ENCODE data around the gene SYCP3.
A peak's percentile ranks its signal among the peaks of the same experiment; 100 is the strongest.
"Not testable (repeated sequence)": the region's sequence is repeated elsewhere in the genome, so short reads cannot be mapped to it uniquely, and the experiment has no call there.

Gene SYCP3

DNA sequence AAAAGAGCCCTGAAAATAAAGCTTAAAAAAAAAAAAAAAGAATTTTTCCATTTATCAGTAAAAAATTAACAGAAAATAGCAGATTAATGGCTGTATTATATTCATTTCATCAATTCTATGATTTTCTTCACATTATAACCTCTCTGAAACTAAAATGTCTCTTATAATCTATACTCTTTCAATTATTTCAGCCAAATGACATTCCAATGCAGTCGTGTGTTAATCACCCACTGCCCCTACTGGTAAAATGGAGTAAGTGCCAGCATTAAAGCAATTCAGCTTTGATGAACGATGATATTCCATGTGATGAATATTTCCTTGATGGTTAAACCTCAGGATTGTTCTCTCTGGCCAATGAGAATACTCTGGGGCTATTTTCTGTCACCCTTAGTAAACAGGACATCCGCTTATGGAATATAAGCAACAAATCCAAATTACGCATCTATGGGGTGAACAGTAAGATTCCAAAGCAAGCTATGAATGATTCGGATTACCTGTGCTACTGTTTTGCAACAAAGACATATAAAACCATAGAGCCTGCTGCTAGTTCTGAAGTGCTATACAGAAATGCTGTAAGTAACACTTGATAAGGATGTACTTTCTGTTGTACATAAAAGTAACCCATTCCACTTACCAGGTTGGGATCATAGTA is 20.3 kb upstream of the SYCP3 start:
- peak; percentile 34 for DNase-seq (ENCODE audit: low spot score)

DNA sequence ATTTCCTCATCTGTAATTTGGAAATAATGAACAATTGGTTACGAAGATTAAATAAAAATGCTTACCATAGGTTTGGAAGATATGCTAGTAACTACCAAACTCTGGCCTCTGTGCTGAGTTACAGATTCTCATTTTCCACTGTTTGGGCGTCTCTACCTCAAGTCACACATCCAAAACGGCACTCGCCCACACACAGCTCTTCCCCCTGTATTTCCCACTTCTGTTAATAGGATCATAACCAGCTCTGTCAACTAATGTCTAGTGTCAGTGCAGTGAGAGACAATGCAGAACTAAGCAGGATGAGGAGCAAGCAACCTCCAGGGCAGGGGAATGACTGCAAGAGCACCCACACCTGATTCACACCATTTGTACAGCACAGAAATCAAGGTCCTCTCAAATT is 10.9 kb upstream of the SYCP3 start:
- no peak for DNase-seq (ENCODE audit: low spot score)

DNA sequence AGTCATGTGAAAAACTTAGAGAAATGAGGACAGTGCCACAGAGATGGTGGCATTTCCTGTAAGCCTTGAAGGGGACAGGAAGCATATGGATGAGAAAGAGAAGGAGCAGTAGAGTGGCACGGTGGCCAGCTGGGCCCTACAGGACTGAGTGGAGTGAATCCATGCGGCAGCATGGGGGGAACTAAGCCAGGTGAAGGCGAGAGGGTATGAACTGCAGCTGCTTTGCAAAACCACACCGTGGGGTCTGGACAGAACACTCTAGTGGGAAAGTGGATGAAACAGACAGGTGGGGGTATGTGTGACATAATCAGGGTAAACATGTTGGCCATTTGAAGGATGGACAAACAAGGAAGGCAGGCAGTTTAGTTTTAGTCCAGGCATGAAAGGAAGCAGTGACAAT is 10.4 kb upstream of the SYCP3 start:
- no peak for DNase-seq (ENCODE audit: low spot score)

GRCh38 chr12:101748907-101749306 is 9.6 kb upstream of the SYCP3 start:
- no peak for DNase-seq (ENCODE audit: low spot score)

DNA sequence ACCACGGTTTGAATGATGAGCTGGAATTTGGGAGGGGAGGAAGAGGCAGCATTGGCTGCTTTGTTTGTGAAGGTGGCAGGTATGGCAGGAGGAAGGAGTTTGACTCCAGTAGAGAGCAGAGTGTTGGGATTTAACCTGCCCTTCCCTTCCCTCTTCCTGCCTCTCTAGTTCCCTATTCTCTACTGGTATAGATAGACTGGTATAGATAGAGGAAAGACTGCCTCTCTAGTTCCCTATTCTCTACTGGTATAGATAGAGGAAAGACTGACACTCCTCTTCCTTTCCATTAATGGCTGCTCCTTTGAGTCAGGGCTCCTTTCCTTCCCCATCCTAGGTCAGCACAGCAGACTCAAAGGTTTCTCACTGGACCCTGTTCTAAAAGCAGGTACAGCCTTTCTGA is 8.4 kb upstream of the SYCP3 start:
- no peak for DNase-seq (ENCODE audit: low spot score)

- DNase-seq (ENCODE audit: low spot score): no peak
Measured at GRCh38 chr12:101746661-101747060, 7.4 kb upstream of the SYCP3 start.

DNA sequence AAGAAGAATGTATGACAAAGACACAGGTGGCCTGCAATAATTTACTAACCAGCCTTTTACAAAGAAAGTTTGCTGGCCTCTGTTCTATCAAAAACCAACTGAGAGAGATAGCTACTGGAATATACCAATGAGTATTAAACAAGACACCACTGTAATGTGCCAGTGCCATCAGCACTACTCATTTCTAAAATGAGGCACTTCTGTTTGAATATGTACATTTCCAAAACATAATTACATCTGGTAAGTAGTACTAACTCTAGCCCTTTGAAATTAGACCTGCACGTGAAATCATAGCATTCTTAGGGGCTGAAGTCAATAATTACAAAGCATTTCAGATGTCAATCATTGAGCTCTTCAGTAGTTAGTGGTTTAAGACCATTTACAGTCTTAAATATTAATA is 6.9 kb upstream of the SYCP3 start:
- DNase-seq (ENCODE audit: low spot score): no peak

- DNase-seq (ENCODE audit: low spot score): no peak
Measured at GRCh38 chr12:101745481-101745880, 6.2 kb upstream of the SYCP3 start.

- no peak for DNase-seq (ENCODE audit: low spot score)
Measured at GRCh38 chr12:101743724-101744472, 4.6 kb upstream of the SYCP3 start.

DNA sequence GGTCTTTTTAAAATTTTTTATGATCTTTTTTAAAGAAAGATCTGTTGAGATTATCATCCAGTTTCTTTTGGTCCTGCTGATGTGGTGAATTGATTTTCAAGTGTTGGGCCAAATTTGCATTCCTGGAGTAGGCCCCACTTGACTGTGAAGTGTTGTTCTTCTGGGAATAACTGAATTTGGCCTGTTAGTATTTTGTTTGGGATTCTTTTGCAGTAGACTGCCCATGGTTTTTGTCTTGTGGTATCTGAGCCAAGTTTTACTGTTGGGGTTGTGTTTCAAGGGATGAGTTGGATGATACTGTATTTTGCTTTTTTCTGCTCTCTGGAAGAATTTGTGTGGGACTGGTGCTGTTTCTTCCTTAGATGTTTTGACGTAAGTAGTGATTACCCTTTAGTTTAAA is 4.0 kb upstream of the SYCP3 start:
- no peak for DNase-seq (ENCODE audit: low spot score)

- DNase-seq (ENCODE audit: low spot score): no peak
Measured at GRCh38 chr12:101740980-101741379, 1.7 kb upstream of the SYCP3 start.

GRCh38 chr12:101740566-101740965 is 1.3 kb upstream of the SYCP3 start:
- no peak for DNase-seq (ENCODE audit: low spot score)

GRCh38 chr12:101737476-101737875 is 1.8 kb downstream of the SYCP3 start:
- no peak for DNase-seq (ENCODE audit: low spot score)

DNA sequence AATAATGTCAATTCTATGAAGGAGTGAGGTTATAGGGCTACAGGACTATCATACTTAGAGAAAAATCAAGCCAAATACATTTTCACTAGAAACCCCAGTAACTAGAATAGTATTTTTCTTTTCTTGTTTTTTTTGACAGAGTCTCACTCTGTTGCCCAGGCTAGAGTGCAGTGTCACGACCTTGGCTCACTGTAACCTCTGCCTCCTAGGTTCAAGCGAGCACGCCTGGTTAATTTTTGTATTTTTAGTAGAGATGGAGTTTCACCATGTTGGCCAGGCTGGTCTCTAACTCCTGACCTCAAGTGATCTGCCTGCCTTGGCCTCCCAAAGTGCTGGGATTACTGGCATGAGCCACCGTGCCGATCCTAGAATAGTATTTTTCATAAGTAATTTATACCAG is 4.8 kb downstream of the SYCP3 start:
- not testable (repeated sequence) for DNase-seq (ENCODE audit: low spot score)

DNA sequence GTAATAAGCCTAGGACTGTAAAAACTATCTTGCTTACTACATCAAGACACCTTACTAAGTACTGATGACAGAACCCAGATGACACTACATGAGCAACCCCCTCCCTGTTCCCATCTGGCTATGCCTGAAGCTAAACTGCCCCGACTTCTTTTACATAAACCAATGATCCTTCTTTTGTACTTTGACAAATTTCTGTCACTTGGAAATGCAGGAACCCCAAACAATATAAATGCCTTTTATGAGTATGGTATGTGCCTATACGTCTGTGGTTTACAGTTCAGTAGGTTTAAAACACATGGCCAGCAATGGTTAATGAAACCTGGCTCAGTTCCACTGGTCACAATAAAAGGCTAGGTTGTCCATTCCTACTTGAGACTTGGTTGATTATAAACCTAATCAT is 6.1 kb downstream of the SYCP3 start:
- no peak for DNase-seq (ENCODE audit: low spot score)

DNA sequence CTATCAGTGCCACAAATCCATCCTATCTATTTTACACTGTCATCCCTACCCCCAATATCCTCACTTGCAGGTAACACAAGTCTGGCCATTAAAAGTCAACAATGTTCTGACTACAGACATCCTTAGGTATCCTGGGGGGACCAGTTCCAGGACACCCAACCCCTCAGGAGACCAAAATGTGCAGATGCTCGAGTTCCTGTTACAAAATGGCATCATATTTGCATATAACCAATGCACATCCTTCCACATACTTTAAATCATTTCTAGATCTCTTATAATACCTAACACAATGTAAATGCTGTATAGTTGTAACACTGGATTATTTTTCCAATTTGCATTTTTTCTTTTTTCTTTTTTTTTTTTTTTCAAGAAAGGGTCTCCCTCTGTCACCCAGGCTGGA is 6.9 kb downstream of the SYCP3 start:
- no peak for DNase-seq (ENCODE audit: low spot score)

DNA sequence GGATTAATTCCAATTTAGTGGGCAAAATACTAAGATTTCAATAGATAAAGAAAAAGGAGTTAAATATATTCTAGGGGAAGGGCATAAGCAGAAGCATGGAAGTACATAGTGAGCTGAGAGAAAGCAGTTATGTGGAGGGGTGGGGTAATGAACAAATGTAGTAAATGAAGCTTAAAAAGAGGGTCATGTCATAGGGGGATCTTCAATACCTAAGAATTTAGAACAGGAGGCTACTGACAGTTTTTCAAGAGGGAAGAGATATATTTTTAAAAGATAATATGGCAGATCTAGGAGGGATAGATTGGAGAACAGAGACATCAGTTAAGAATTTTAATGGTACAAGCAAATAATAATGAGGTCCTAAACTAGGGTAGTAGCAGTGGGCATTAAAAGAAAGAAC is 9.4 kb downstream of the SYCP3 start:
- no peak for DNase-seq (ENCODE audit: low spot score)

GRCh38 chr12:101727098-101727497 is 12.2 kb downstream of the SYCP3 start:
- DNase-seq (ENCODE audit: low spot score): no peak

DNA sequence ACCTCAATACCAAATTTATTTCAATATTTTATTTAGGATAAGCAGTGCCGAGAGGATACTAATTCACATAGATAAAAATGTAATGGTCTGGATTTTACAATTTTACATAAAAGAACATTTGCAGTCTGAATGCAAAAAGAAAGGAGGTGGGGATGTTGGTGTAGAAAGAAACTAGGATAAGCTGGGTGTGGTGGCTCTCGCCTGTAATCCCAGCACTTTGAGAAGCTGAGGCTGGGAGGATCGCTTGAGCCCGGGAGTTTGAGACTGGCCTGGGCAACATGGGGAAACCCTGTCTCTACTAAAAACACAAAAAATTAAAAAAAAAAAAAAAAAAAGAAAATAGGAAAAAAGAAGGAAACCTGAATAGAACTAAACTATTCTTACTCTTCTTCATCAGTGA is 16.9 kb downstream of the SYCP3 start:
- no peak for DNase-seq (ENCODE audit: low spot score)

DNA sequence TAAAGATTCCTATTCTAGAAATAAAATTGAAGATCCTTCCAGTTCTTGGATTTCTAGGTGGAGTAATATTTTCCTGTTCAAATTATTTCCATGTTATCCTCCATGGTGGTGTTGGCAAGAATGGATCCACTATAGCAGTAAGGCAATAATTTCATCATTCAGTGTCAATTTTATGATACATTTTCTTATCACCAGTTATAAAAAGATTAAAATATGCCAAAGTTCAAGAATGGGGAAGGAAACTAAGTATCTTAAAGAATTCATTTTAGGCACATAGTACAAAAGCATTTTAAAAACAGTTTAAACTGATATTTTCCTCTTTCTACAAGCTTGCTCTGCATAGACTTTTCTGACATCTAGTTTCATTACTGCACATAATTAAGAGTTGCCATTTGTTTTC is 19.1 kb downstream of the SYCP3 start:
- no peak for DNase-seq (ENCODE audit: low spot score)

- no peak for DNase-seq (ENCODE audit: low spot score)
Measured at GRCh38 chr12:101719566-101719965, 19.7 kb downstream of the SYCP3 start.

- DNase-seq (ENCODE audit: low spot score): no peak
Measured at GRCh38 chr12:101714877-101715444, 24.3 kb downstream of the SYCP3 start.

- DNase-seq (ENCODE audit: low spot score): no peak
Measured at GRCh38 chr12:101713930-101714329, 25.3 kb downstream of the SYCP3 start.
